HL-60/S4 (cell line): ENCODE results near the gene NOXRED1.
"Not testable (repeated sequence)": the region's sequence is repeated elsewhere in the genome, so short reads cannot be mapped to it uniquely, and the experiment has no call there.

Source experiments
- in situ Hi-C: fragments of 300-500 bp; cut with MboI; formaldehyde crosslinking; loops from 2 replicates; pipeline ENCODE4 v1.14.3; 2022; ENCODE audit warnings: low sequenced_read_pairs

The NOXRED1 gene

GRCh38 chr14:77415403-77416030 is 7.8 kb downstream of the NOXRED1 start:
- in situ Hi-C loops, result not testable (repeated sequence)

GRCh38 chr14:77409131-77409533 is 14.2 kb downstream of the NOXRED1 start:
- in situ Hi-C loops, result no loop called here

- in situ Hi-C loops, result no loop called here
Observed at GRCh38 chr14:77407158-77407557, 16.2 kb downstream of the NOXRED1 start.

GRCh38 chr14:77406718-77407117 is 16.6 kb downstream of the NOXRED1 start:
- in situ Hi-C loops, result no loop called here

GRCh38 chr14:77406086-77406485 is 17.2 kb downstream of the NOXRED1 start:
- in situ Hi-C loops, result no loop called here

- in situ Hi-C loops, result no loop called here
Observed at GRCh38 chr14:77403768-77404167, 19.6 kb downstream of the NOXRED1 start.

- in situ Hi-C loops, result no loop called here
Observed at GRCh38 chr14:77400216-77400615, 23.1 kb downstream of the NOXRED1 start.

- in situ Hi-C loops, result no loop called here
Observed at GRCh38 chr14:77390188-77390587, 33.1 kb downstream of the NOXRED1 start.

GRCh38 chr14:77378701-77379100 is 44.6 kb downstream of the NOXRED1 start:
- in situ Hi-C loops, result no loop called here

GRCh38 chr14:77377502-77377844 is 45.9 kb downstream of the NOXRED1 start:
- in situ Hi-C loops, result no loop called here

- in situ Hi-C loops, result no loop called here
Observed at GRCh38 chr14:77376771-77377501, 46.4 kb downstream of the NOXRED1 start, which contains the start of the genes SAMD15 and TMED8. Gene SAMD15, plus strand, starts transcription at chr14:77377379. Its CDS starts 40 bp downstream, at chr14:77377419. Gene TMED8, minus strand, starts transcription at chr14:77377094. Its CDS starts 41 bp downstream, at chr14:77377053.

GRCh38 chr14:77375973-77376770 is 47.2 kb downstream of the NOXRED1 start:
- in situ Hi-C loops, result no loop called here

GRCh38 chr14:77375164-77375950 is 48.0 kb downstream of the NOXRED1 start:
- in situ Hi-C loops, result no loop called here

- in situ Hi-C loops, result no loop called here
Observed at GRCh38 chr14:77372304-77372841, 51.0 kb downstream of the NOXRED1 start.

- in situ Hi-C loops, result no loop called here
Observed at GRCh38 chr14:77369285-77369684, 54.0 kb downstream of the NOXRED1 start.

- in situ Hi-C loops, result no loop called here
Observed at GRCh38 chr14:77364146-77364545, 59.2 kb downstream of the NOXRED1 start.

GRCh38 chr14:77359626-77360025 is 63.7 kb downstream of the NOXRED1 start:
- in situ Hi-C loops, result no loop called here

- in situ Hi-C loops, result no loop called here
Observed at GRCh38 chr14:77356899-77357298, 66.4 kb downstream of the NOXRED1 start.

GRCh38 chr14:77355811-77356210 is 67.5 kb downstream of the NOXRED1 start:
- in situ Hi-C loops, result no loop called here

- in situ Hi-C loops, result no loop called here
Observed at GRCh38 chr14:77353469-77354141, 69.7 kb downstream of the NOXRED1 start.
